HCT116 (cell line): ENCODE results near the gene ATXN1L.

ENCODE experiments used
- CTCF ChIP-seq, 3 experiments: fragments of 200-600 bp in 1 of 3; sonication (generic) in 1 of 3; IDR thresholded peaks in 2 of 3; conservative IDR thresholded peaks in 1 of 3; 2 replicates each; pipeline ENCODE4 v1.5.1; 2012 to 2017; ENCODE audit warnings: low read depth in 2 of 3, low read length in 2 of 3, antibody characterized with exemption in 1 of 3, borderline replicate concordance in 1 of 3, control low read depth in 1 of 3, mild to moderate bottlenecking in 1 of 3, mixed read lengths in 1 of 3, mixed run types in 1 of 3, moderate library complexity in 1 of 3; ENCODE audit not compliant: insufficient read depth in 1 of 3
- EZH2 ChIP-seq: fragments of 200-600 bp; sonication (generic); IDR thresholded peaks from 2 replicates; pipeline ENCODE4 v1.6.1; 2017; ENCODE audit warnings: antibody characterized with exemption, mixed run types
- EZH2phosphoT487 ChIP-seq: fragments of 200-600 bp; IDR thresholded peaks from 2 replicates; pipeline ENCODE4 v1.6.1; 2018; ENCODE audit warnings: antibody characterized with exemption, borderline replicate concordance
- MAX ChIP-seq: IDR thresholded peaks from 2 replicates; pipeline ENCODE4 v1.6.1; 2012
- POLR2A ChIP-seq: IDR thresholded peaks from 2 replicates; pipeline ENCODE4 v1.7.0; 2011; ENCODE audit warnings: borderline replicate concordance; ENCODE audit not compliant: insufficient read depth, insufficient read length; ENCODE audit errors: extremely low read depth
- POLR2AphosphoS5 ChIP-seq: IDR thresholded peaks from 2 replicates; pipeline ENCODE4 v1.6.1; 2011; ENCODE audit warnings: mild to moderate bottlenecking, low read depth, low read length, moderate library complexity
- REST ChIP-seq: IDR thresholded peaks from 2 replicates; pipeline ENCODE4 v1.6.1; 2012; ENCODE audit warnings: low read depth
- SIN3A ChIP-seq: IDR thresholded peaks from 2 replicates; pipeline ENCODE4 v1.6.1; 2012; ENCODE audit warnings: low read depth
- SRF ChIP-seq: IDR thresholded peaks from 2 replicates; pipeline ENCODE4 v1.6.1; 2012; ENCODE audit warnings: low read depth
- TCF7L2 ChIP-seq: IDR thresholded peaks from 2 replicates; pipeline ENCODE4 v1.7.0; 2011; ENCODE audit warnings: borderline replicate concordance, inconsistent platforms; ENCODE audit not compliant: insufficient read depth, insufficient read length; ENCODE audit errors: extremely low read depth
- ZNF274 ChIP-seq: fragments of 200-500 bp; sonication (Bioruptor generic); IDR thresholded peaks from 2 replicates; pipeline ENCODE4 v1.6.1; 2014; ENCODE audit warnings: mild to moderate bottlenecking, low read depth, low read length, inconsistent platforms

GRCh38 chr16:71848622-71849021, 2.8 kb downstream of the ATXN1L start:
- no peak for TF ChIP-seq EZH2
- TF ChIP-seq MAX = no peak
- no peak for TF ChIP-seq ZNF274
- no peak for TF ChIP-seq CTCF (IDR thresholded peaks at IDR 0.05 in 2 of 3, conservative IDR thresholded peaks at IDR 0.05 in 1 of 3; ENCODE audit: borderline replicate concordance in 1 of 3, insufficient read depth in 1 of 3, low read depth in 2 of 3, low read length in 2 of 3)
- TF ChIP-seq EZH2phosphoT487 = no peak
- TF ChIP-seq POLR2A = no peak
- TF ChIP-seq SRF = no peak
- TF ChIP-seq REST = no peak
- no peak for TF ChIP-seq POLR2AphosphoS5
- TF ChIP-seq TCF7L2 = no peak
- TF ChIP-seq SIN3A = no peak
